Measurements from ENCODE around the gene KIF3B. TPM values are rescaled to one million over a fixed set of nuclear protein-coding genes. Genes with fewer than 3 reads are reported as not detected.
A peak's percentile ranks its signal among the peaks of the same experiment; 100 is the strongest.

KIF3B gene
- total and polyA plus RNA-seq, 2 of the 13 experiments (the other 11 are each of a cell fraction or from before 2014, with no cell fraction given): 23.6 to 28.8 TPM

- no peak for TF ChIP-seq ZNF724P (CRISPR knock-in tag; IDR thresholded peaks at IDR 0.05; ENCODE audit: borderline replicate concordance)
- TF ChIP-seq MZF1 (CRISPR knock-in tag; IDR thresholded peaks at IDR 0.05; ENCODE audit: borderline replicate concordance): no peak
- TF ChIP-seq PHF21A (CRISPR knock-in tag; IDR thresholded peaks at IDR 0.05): peak; percentile 69; the same call in 1 of the 2 replicates
- no peak for TF ChIP-seq NFKBIZ (CRISPR knock-in tag; IDR thresholded peaks at IDR 0.05)
- no peak for TF ChIP-seq MTA1 (CRISPR knock-in tag; IDR thresholded peaks at IDR 0.05; ENCODE audit: borderline replicate concordance)
- no peak for TF ChIP-seq ZNF740 (CRISPR knock-in tag; IDR thresholded peaks at IDR 0.05)
- TF ChIP-seq ATF3 (CRISPR knock-in tag; IDR thresholded peaks at IDR 0.05): peak; percentile 79; the same call in 1 of the 2 replicates
- no peak for TF ChIP-seq SOX6 (IDR thresholded peaks at IDR 0.05)
- TF ChIP-seq SOX6 (CRISPR knock-in tag; IDR thresholded peaks at IDR 0.05): peak; percentile 34; the same call in 1 of the 2 replicates
- no peak for TF ChIP-seq ZNF619 (CRISPR knock-in tag; IDR thresholded peaks at IDR 0.05)
- TF ChIP-seq ZNF780A (CRISPR knock-in tag; IDR thresholded peaks at IDR 0.05): no peak
- peak; percentile 42; the same call in 1 of the 2 replicates for TF ChIP-seq ETV6 (CRISPR knock-in tag; conservative IDR thresholded peaks at IDR 0.05)
- TF ChIP-seq ZNF333 (CRISPR knock-in tag; IDR thresholded peaks at IDR 0.05; ENCODE audit: borderline replicate concordance): no peak
- TF ChIP-seq HBP1 (CRISPR knock-in tag; IDR thresholded peaks at IDR 0.05; ENCODE audit: low read depth): no peak
- TF ChIP-seq ZMYM4 (CRISPR knock-in tag; IDR thresholded peaks at IDR 0.05): no peak
- no peak for TF ChIP-seq ZNF180 (CRISPR knock-in tag; IDR thresholded peaks at IDR 0.05; ENCODE audit: borderline replicate concordance, low read depth)
- TF ChIP-seq, protein P1, sequence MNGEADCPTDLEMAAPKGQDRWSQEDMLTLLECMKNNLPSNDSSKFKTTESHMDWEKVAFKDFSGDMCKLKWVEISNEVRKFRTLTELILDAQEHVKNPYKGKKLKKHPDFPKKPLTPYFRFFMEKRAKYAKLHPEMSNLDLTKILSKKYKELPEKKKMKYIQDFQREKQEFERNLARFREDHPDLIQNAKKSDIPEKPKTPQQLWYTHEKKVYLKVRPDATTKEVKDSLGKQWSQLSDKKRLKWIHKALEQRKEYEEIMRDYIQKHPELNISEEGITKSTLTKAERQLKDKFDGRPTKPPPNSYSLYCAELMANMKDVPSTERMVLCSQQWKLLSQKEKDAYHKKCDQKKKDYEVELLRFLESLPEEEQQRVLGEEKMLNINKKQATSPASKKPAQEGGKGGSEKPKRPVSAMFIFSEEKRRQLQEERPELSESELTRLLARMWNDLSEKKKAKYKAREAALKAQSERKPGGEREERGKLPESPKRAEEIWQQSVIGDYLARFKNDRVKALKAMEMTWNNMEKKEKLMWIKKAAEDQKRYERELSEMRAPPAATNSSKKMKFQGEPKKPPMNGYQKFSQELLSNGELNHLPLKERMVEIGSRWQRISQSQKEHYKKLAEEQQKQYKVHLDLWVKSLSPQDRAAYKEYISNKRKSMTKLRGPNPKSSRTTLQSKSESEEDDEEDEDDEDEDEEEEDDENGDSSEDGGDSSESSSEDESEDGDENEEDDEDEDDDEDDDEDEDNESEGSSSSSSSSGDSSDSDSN (CRISPR knock-in tag; IDR thresholded peaks at IDR 0.05): 0 out of 2 replicates have a peak, but pooled peaks have one; percentile 21
- TF ChIP-seq ZBTB10 (CRISPR knock-in tag; IDR thresholded peaks at IDR 0.05; ENCODE audit: borderline replicate concordance): 0 out of 2 replicates have a peak, but pooled peaks have one; percentile 19
- no peak for TF ChIP-seq ZNF34 (CRISPR knock-in tag; IDR thresholded peaks at IDR 0.05; ENCODE audit: borderline replicate concordance)
- TF ChIP-seq ZBTB38 (CRISPR knock-in tag; IDR thresholded peaks at IDR 0.05): no peak; the same call in 1 of the 2 replicates
- TF ChIP-seq HNRNPK (IDR thresholded peaks at IDR 0.05; ENCODE audit: low read depth, low read length, poor library complexity, severe bottlenecking): no peak
- TF ChIP-seq HOXD1 (CRISPR knock-in tag; IDR thresholded peaks at IDR 0.05): no peak
Measured at GRCh38 chr20:32354592-32355416, 77.4 kb downstream of the KIF3B start (continued).
